Lower leg skin (tissue), 3 donors: ENCODE data around the gene ANKRD23.

ENCODE experiments used
- POLR2A ChIP-seq, 2 donors: fragments of 450-650 bp; IDR thresholded peaks; one replicate each; pipeline ENCODE4 v1.6.1; 2016 to 2017; ENCODE audit warnings: antibody characterized with exemption in 2 of 2, mild to moderate bottlenecking in 1 of 2, moderate library complexity in 1 of 2
- TF ChIP-seq, protein P1 (sequence below), 3 donors: fragments of 450-650 bp; IDR thresholded peaks; one replicate each; pipeline ENCODE4 v1.5.1; 2016; ENCODE audit warnings: antibody characterized with exemption in 3 of 3, mild to moderate bottlenecking in 3 of 3, moderate library complexity in 2 of 3

DNA sequence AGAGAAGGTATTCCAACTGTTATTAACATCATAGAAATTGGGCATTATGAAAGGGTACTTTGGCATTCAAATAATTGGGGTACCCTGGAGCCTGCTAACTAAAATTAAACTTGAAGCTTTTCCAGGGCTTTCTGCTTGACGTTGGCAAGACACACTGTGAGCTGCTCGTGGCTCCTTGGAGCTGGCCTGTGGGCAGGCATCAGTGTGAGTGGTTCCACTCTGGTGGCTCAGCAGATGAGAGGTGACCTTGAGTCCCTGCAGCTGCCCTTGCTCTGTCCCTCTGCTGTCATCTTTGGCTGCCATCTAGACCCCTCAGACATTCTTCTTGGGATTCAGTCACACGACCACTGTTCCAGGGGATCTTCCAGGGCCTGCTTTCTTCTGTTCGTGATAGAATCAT is 21.0 kb downstream of the ANKRD23 start:
- TF ChIP-seq, protein P1, sequence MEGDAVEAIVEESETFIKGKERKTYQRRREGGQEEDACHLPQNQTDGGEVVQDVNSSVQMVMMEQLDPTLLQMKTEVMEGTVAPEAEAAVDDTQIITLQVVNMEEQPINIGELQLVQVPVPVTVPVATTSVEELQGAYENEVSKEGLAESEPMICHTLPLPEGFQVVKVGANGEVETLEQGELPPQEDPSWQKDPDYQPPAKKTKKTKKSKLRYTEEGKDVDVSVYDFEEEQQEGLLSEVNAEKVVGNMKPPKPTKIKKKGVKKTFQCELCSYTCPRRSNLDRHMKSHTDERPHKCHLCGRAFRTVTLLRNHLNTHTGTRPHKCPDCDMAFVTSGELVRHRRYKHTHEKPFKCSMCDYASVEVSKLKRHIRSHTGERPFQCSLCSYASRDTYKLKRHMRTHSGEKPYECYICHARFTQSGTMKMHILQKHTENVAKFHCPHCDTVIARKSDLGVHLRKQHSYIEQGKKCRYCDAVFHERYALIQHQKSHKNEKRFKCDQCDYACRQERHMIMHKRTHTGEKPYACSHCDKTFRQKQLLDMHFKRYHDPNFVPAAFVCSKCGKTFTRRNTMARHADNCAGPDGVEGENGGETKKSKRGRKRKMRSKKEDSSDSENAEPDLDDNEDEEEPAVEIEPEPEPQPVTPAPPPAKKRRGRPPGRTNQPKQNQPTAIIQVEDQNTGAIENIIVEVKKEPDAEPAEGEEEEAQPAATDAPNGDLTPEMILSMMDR (IDR thresholded peaks at IDR 0.05) = no peak
- no peak for TF ChIP-seq POLR2A (IDR thresholded peaks at IDR 0.05)
